Midbrain (tissue), 1 donor: Measurements from ENCODE around the gene SLC24A4.
A peak's percentile ranks its signal among the peaks of the same experiment; 100 is the strongest.

Source experiments
- DNase-seq: peaks from one replicate; lab custom pipeline; 2025; lab: John Stamatoyannopoulos, UW

SLC24A4 gene

GRCh38 chr14:92368001-92368400 is 45.0 kb downstream of the SLC24A4 start:
- no peak for DNase-seq

DNA sequence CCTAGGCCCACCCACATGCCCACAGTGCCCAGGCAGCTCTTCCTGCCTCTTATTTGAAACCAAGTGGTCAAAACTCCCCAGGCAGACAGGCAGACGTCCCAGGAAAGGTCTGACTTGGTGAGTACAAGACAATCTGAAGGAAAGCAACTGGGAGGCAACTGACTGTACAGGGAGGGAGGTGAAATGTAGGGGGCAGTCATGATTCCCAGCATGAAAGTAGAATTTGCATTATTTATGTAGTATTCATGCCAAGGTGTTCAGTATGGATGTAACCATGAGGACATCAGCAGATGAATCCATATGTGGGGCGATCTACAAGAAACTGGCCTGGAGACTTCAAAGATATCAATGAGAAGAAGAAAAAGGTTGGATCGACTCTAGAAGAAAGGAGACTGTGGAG is 46.1 kb downstream of the SLC24A4 start:
- DNase-seq = no peak

- no peak for DNase-seq
Observed at GRCh38 chr14:92372230-92372629, 49.3 kb downstream of the SLC24A4 start.

GRCh38 chr14:92373336-92373735 is 50.4 kb downstream of the SLC24A4 start:
- DNase-seq = no peak

- no peak for DNase-seq
Observed at GRCh38 chr14:92380131-92380530, 57.2 kb downstream of the SLC24A4 start.

- no peak for DNase-seq
Observed at GRCh38 chr14:92380582-92380981, 57.6 kb downstream of the SLC24A4 start.

GRCh38 chr14:92382677-92383076 is 59.7 kb downstream of the SLC24A4 start:
- DNase-seq = peak; percentile 33

DNA sequence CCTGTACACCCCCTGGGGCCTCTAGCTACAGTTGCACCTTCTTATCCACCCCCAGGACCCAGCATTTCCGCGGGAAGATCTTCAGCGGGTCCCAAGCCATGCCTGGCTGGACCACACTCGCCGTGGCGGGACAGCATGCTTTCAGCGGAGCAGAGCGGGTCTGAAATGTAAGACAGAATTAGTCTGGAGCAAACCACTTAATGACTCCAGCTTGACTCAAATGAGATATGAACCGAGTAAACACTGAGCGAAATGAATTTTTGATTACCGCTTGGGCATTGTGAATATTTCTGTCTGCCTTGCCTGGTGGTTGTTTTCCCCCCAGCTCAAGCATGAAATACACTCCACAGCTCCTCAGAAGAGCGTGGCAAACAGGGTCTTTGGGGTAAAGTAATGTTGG is 60.8 kb downstream of the SLC24A4 start:
- DNase-seq = no peak

DNA sequence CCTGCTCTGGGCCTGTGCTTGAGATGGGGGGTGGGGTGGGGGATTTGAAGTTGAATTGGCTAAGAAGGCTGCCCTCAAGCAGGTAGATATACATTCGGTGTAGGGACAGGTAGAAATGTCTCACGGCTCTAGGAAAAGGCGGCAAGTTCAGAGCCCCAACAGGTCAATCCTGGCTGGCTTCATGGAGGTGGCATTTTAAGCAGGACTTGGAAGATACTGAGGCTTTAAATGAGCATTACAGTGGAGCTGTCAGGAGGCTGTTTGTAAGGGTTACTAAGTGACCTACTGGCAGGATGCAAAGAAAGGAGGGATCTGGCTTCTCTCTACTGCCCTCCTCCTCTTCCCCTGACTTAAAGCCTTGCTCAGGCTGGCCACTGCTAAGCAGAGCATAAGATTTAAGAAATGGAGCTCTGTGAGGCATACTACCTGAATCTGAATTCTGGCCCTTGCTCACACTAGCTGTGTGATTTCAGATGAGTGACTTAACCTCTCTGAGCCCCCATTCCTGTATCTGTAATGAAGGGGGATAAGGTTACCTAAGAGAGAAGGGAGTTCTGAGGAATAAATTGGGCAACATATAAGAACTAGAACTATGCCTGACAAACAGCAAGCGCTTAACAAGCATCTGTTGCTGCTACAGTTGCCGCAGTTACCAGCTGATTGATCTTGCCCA is 61.6 kb downstream of the SLC24A4 start:
- no peak for DNase-seq

DNA sequence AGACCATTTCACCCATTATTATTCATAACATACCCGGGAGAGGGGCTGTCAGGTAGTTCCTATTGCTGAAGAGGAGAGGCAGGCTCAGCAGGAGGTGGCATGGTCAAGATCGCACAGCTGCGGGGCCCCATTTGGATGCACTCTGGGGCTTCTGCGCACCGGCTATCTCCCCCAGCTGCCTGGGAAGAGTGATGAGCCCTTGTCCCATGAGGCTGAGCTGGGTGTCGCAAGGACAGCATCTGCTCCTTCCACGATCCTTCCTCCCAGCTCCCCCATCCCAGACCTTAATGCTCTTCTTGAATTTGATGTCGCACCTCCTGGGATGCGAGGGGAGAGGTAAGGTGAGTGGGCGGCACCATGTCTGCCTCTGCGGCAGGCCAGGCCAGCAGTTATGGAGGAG is 62.6 kb downstream of the SLC24A4 start:
- no peak for DNase-seq

GRCh38 chr14:92386165-92386564 is 63.2 kb downstream of the SLC24A4 start:
- no peak for DNase-seq

DNA sequence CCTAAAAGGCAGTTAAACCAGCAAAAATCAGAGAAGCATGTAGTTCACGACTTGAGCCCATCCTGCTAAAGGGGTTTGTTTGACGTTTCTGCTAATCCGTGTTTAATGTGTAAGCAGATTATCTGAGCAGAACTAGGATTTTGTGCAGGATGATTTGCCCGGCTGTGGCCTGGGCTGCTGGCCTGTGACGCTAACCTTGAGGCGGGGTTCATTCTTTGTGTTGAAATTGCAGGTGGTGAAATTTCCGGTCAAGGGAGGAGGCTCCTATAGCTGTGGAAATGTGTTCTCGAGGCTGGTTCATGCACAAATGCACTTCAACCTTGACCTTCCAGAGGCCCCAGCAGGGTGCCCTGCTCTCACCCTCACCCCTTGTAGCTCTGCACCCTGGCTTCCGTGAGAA is 63.7 kb downstream of the SLC24A4 start:
- DNase-seq = no peak

GRCh38 chr14:92387578-92387977 is 64.6 kb downstream of the SLC24A4 start:
- no peak for DNase-seq

GRCh38 chr14:92389598-92390158 is 66.7 kb downstream of the SLC24A4 start:
- DNase-seq = no peak

DNA sequence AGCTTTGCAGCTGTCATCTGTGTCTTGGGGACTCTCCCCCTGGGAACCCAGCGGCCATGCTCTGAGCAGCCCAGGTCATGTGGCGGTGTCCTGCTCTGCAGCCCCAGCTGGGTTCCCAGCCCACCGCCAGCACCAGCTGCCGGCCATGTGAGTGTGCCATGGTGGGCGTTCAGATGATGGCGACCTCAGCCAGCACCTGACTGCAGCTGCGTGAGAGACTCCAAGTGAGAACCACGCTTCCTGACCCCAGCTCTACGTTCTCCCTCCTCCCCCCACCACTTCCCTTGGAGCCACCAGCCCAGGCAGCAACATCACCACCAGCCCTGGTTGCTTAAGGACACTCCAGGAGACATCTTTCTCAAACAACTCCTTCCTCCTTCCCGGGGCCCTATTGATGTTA is 68.8 kb downstream of the SLC24A4 start:
- DNase-seq = no peak

DNA sequence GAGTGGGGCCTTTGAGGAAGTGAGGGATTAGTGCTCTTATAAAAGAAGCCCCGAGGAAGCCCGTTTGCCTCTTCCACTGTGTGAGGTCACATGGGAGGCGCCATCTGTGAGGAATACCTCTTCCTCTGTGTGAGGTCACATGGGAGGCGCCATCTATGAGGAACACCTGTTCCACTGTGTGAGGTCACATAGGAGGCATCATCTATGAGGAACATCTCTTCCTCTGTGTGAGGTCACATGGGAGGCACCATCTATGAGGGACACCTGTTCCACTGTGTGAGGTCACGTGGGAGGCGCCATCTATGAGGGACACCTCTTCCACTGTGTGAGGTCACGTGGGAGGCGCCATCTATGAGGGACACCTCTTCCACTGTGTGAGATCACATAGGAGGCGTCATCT is 69.7 kb downstream of the SLC24A4 start:
- DNase-seq = no peak

DNA sequence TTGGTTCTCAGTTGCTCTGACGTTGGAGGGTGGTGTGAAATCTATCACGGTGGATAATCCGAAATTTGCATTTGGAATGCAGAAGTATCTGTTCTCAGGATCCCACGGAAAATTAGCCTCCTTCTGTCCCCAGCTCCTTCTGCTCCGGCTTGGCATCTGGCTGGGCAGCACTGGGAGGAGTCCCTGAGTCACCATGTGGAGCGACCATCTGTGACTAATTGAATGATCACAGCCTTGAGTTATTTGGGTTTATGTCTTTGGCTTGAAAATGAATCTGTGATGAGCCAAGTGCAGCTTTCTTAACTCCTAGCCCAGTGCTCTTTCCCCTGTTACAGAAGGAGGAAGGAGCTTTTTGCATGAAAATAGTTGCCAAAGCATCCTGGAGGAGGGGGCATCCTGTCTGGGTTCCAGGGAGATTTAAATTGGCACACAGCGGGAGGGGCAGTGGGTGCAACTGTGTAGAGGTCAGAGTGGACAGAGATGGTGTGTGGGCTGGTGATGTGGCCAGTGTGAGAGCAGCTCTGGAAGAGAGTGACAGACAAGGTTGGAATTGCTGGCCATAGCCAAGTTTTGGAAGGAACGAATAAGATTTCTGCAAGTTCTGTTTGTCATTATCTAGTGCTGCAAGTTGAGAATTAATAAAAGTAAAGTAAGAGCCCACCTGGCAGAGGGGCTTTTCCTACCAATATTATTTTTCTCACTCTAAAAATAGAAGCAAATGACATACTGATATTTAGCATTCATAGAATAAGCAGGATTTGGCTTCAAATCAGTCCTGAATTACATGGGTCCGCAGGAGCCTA is 74.4 kb downstream of the SLC24A4 start:
- DNase-seq = no peak

GRCh38 chr14:92397953-92398564 is 75.1 kb downstream of the SLC24A4 start:
- no peak for DNase-seq

GRCh38 chr14:92398888-92399636 is 76.1 kb downstream of the SLC24A4 start:
- no peak for DNase-seq

GRCh38 chr14:92400579-92401444 is 77.8 kb downstream of the SLC24A4 start:
- DNase-seq = peak; percentile 31

DNA sequence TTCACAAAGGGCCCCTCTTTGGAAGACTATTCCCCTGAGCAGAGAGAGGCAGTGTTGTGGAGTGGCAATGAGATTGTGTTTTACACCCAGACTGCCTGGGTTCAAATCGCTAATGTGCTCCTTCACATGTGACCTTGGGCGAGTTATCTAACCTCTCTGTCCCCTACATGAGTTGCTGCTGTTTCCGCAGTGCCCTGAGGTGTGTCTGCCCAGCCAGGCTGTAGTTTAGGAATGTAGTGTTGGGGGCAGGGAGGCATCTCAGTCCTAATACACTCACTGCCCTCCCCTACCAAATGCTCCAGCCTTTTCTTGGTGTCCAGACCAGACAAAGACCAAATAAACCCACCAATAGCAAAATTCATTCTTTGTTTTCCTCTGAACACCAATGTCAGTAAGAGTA is 78.6 kb downstream of the SLC24A4 start:
- DNase-seq = no peak
